HCEC 1CT (cell line): ENCODE results near the gene CCDC88B.
"Not testable (repeated sequence)": the region's sequence is repeated elsewhere in the genome, so short reads cannot be mapped to it uniquely, and the experiment has no call there.

ENCODE experiments used
- DNase-seq: peaks from one replicate; pipeline ENCODE4 v3.0.0-alpha.2; 2017

Gene CCDC88B

DNA sequence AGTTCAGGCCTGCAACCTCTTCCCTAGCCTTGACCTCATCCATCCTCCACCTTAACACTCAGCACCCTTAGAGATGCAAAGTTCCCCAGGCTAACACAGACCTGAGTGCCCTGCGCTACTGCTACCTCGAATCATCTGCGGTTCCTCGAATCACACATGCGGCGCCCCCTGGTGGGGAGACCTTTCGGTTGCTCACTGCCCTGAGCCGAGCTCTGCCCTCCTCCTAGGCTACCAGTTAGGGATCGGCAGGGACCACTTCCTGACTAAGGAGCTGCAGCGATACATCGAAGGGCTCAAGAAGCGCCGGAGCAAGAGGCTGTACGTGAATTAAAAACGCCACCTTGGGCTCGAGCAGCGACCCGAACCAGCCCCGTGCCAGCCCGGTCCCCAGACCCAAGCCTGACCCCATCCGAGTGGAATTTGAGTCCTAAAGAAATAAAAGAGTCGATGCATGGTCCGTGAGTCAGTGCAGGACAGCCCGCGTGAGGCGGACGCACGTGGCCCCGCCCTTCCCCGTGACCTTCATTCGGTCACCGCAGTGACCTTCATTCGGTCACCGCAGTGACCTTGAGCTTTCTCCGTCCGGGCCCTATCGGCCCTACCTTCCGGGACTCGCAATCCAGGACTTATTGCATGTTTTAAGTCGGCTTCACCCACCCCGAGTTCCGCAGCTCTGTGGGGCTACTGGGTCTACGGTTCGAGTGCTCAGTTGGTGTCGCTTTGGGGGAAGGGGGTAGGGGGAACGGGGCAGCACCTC lies 35.5 kb upstream of the CCDC88B start:
- peak; percentile 89 for DNase-seq

DNA sequence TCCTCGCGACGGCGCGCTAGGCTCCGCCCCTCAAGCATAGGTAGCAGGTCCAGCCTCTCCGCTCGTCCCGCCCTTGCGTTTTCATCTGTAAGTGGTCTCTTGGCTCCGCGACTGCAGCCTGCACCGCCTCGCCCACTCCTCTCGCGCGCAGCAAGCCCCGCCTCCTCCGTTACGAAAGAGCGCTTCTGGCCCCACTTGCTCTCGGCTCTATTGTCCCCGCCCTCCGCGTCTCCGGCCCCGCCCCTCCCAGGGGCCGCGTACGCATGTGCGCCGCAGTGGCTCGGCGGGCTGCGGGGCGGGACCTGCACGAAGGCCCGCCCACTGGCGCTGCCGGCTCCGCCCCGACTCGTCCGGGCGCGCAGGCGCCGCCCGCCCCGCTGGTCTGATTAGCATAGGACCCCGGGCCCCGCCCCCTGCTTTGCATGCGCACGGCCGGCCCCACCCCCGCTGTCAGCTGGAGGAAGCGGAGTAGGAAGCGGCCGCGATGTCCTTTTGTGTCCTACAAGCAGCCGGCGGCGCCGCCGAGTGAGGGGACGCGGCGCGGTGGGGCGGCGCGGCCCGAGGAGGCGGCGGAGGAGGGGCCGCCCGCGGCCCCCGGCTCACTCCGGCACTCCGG lies 34.8 kb upstream of the CCDC88B start, which contains the start of gene ESRRA:
TSS of gene ESRRA (plus strand) at position 450 of the 616 bp plus-strand sequence. CDS start 1,656 bp downstream, outside the sequence.
- peak; percentile 97 for DNase-seq

DNA sequence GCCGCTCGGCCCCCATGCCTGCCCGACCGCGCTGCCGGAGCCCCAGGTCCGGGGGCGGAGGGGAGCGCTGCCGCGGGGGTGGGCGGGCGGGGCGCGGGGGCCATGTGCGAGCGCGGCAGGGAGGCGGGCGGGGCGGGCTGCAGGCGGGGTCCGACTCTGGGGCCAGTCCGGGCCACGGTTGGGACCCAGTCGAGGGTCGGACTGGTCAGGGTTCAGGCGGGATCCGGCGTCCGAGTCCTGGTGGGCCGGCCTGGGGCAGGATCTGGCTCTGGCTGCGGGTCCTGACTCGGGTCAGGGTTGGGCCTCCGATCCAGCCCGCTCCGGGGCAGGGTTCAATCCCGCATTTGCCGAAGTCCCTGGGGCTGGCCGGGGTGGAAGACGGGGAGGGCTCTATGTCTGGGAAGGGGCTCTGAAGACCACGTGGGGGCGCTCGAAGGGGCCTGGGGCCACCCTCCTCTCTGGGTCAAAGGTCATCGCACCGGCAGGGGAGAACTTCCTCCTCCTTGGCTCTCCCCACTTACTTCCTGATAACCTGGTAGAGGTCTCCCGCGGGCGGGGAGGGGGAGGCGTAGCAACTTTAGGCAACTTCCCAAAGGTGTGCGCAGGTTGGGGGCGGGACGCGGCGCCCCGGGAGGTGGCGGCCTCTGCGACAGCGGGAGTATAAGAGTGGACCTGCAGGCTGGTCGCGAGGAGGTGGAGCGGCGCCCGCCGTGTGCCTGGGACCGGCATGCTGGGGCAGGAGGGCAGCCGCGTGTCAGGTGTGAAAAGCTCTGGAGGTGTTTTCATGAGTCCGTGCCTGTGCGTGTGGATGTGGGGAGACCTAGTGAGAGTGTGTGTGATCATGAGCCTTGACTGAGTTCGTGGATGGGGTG lies 34.1 kb upstream of the CCDC88B start:
- peak; percentile 46 for DNase-seq

DNA sequence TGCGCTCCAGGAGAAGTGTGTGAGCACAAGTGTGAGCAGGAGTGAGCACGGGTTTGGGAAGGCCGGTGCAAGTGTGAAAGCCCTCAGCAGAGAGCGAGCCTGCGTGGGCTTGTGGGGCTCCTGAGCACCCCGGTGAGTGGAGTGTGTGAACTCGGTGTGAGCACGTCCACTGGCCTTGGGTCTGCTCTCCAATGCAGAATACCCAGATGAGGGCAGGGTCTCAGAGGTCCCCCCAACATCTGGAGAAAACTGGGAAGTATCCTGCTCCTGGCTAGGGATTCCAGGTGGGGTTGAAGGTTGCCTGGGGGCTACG lies 33.5 kb upstream of the CCDC88B start:
- DNase-seq = no peak

DNA sequence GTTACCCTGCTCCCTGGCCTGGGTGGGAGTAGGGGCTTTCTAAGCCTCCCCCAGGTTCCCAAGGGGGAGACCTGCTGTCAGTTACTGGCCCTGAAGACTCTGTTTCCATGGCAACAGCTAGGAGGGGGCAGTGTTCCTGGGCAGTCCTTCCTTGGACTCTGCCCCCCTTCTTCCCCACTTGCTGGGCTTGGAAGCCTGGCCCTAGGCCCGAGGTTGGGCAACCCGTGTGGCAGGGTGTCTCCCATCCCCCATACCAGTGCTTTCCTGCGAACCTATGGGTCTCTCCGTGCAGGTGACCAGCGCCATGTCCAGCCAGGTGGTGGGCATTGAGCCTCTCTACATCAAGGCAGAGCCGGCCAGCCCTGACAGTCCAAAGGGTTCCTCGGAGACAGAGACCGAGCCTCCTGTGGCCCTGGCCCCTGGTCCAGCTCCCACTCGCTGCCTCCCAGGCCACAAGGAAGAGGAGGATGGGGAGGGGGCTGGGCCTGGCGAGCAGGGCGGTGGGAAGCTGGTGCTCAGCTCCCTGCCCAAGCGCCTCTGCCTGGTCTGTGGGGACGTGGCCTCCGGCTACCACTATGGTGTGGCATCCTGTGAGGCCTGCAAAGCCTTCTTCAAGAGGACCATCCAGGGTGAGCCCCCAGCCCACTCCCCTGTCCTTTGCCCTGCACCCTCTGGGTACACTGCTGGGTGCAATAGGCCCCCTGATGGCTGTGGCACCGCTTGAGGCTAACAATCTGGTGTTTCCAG lies 33.0 kb upstream of the CCDC88B start:
- DNase-seq = no peak

DNA sequence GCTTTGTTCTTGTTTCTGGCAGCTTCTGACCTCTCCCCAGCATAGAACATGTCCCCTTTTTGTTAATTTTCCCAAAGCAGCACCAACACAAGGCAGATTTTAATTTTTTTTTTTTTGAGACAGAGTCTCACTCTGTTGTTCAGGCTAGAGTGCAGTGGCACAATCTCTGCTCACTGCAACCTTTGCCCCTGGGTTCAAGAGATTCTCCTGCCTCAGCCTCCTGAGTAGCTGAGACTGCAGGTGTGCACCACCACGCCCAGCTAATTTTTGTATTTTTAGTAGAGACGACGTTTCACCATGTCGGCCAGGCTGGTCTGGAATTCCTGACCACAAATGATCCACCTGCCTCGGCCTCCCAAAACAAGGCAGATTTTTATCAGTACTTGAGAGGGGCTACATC lies 32.2 kb upstream of the CCDC88B start:
- DNase-seq = not testable (repeated sequence)

DNA sequence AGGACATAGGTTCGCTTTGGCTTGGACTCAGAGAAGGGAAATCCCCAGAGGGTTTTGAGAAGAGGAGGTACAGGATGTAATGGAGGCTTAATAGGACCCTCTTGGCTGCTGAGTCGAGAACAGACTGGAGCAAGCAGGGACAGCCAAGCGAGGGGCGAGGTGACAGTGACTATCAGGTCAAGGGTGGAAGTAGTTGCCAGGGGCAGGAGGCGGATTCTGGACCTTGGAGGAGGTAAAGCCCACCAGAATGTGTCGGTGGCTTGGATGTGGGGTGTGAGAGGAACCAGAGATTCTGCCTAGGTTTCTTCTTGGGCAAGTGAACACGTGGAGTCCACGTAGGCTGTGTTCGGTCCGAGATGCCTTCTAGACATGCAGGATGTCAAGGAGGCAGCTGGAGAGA lies 27.1 kb upstream of the CCDC88B start:
- no peak for DNase-seq

DNA sequence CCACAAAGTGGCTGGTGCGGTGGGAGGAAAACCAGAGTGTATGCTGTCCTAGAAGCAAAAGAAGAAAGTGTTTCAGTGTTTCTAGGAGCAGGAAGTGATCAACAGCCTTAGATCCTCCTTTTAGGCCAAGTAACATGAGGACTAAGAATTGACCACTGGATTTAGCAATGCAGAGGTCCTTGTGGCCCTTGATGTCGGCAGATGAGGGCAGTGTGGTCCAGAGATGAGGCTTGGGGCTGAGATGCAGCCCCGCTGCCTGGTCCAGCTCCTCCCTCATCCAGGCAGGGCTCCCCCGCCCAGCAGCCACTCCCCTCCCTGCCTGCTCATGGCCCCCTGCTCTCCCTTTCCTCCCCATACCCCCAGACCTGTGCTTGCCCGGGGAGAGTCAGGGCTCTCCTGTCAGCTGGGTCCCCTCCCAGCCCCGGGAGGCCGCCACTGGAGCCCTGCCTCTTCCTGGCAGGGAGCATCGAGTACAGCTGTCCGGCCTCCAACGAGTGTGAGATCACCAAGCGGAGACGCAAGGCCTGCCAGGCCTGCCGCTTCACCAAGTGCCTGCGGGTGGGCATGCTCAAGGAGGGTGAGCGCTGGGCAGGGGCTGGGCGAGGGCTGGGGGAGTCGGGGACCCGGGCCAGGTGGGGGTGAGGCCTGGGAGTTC lies 26.4 kb upstream of the CCDC88B start:
- DNase-seq = no peak

DNA sequence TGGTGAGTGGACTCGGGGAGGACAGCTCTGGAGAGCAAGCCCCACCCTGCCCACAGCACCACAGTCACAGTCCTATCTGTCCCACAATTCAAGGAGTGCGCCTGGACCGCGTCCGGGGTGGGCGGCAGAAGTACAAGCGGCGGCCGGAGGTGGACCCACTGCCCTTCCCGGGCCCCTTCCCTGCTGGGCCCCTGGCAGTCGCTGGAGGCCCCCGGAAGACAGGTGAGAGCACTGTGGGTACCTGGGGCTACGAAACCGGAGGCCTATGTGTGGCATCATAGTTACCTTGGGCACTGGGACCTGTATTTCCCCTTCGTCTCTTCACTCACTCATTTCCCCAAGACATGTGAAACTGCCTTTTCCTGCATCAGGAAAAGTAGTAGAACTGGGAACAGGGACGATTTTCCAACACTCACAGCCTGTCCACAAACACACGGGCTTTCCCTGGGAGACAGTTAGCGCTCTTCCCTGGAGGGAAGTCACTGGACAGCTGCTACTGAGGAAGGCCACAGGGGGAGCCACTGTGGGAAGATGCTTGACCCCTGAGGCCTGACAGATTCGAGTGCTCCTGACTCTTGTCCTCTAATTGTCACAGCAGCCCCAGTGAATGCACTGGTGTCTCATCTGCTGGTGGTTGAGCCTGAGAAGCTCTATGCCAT lies 25.7 kb upstream of the CCDC88B start:
- DNase-seq = no peak

DNA sequence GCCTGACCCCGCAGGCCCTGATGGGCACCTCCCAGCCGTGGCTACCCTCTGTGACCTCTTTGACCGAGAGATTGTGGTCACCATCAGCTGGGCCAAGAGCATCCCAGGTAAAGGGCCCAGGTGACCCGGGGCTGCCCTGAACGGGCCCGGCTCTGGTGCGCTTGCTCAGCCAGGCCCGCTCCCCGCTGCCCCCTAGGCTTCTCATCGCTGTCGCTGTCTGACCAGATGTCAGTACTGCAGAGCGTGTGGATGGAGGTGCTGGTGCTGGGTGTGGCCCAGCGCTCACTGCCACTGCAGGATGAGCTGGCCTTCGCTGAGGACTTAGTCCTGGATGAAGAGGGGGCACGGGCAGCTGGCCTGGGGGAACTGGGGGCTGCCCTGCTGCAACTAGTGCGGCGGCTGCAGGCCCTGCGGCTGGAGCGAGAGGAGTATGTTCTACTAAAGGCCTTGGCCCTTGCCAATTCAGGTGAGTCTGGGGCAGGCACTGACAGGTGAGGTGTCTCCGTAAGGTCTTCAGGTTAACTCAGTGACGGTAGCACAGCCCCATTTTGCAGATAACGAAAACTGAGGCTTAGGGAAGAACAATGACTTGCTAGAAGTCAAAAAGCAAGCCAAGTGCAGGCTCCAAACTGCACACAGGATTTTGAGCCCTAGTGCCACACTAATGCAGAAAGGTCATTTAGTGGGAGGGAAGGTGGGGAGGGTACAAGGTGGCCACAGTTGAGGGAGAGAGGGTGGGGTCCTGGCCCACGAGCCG lies 25.0 kb upstream of the CCDC88B start:
- no peak for DNase-seq

DNA sequence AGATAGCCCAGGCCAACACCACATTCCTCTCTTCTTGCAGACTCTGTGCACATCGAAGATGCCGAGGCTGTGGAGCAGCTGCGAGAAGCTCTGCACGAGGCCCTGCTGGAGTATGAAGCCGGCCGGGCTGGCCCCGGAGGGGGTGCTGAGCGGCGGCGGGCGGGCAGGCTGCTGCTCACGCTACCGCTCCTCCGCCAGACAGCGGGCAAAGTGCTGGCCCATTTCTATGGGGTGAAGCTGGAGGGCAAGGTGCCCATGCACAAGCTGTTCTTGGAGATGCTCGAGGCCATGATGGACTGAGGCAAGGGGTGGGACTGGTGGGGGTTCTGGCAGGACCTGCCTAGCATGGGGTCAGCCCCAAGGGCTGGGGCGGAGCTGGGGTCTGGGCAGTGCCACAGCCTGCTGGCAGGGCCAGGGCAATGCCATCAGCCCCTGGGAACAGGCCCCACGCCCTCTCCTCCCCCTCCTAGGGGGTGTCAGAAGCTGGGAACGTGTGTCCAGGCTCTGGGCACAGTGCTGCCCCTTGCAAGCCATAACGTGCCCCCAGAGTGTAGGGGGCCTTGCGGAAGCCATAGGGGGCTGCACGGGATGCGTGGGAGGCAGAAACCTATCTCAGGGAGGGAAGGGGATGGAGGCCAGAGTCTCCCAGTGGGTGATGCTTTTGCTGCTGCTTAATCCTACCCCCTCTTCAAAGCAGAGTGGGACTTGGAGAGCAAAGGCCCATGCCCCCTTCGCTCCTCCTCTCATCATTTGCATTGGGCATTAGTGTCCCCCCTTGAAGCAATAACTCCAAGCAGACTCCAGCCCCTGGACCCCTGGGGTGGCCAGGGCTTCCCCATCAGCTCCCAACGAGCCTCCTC lies 24.1 kb upstream of the CCDC88B start:
- DNase-seq = not testable (repeated sequence)

DNA sequence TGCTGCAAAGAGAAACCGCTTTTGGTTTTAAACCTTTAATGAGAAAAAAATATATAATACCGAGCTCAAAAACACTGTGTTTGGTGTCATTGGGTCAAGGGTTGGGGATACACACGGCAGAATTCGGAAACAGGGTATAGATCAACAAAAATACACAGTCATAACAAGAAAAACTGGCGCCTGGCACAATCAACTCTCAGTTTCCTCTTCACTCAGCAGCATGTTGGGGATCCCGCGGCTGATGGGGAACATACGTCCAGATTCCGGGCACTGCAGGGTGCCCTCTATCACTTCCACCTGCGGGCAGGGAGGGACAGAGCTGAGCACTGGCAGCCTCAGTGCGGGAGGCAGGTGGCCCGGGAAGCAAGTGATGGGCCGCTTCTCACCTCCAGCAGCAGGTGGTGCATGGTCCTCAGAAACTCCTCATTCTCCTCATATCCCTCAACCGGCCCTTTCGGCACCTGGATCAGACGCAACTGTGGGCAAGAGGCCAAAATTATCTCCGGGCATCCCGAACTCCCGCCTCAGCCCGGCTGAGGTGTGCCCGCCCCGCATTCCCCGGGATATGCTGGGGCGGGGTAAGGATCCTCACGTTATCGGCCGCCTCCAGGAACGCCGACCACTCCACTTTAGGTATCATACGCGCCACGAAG lies 23.2 kb upstream of the CCDC88B start:
- peak; percentile 12 for DNase-seq

DNA sequence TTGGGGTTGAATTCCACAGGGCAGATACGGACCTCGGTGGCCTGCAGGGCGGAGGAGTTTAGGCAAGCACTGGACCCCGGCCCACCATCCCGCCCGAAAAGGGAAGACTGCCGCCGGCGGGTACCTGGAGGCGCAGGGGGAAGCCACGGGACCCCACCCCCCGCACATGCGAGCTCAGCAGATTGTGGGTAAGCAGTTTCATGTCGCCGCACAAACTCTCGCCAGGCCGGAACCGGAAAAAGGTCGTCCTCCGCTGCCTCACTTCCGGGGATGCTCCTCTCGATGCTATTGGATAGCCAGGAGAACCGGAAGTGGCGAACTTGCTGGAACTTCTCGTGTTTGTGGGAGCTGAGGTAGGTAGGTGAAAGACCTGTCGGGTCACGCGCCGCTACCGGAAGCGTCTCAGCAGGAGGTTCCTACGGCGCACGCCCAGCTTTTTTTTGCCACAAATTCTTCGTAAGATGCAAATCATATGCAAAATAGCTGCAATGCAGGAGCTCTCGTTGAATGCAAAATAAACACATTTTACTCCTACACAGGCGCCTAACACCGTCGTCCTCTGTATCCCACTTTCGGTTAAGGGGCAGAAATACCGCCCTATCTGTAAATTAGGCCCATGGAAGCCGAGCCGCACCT lies 22.6 kb upstream of the CCDC88B start, which contains the start of gene TRMT112:
TSS of gene TRMT112 (minus strand) at position 235 of the 636 bp plus-strand sequence. CDS start at position 202, 33 bp downstream.
- DNase-seq = peak; percentile 96

DNA sequence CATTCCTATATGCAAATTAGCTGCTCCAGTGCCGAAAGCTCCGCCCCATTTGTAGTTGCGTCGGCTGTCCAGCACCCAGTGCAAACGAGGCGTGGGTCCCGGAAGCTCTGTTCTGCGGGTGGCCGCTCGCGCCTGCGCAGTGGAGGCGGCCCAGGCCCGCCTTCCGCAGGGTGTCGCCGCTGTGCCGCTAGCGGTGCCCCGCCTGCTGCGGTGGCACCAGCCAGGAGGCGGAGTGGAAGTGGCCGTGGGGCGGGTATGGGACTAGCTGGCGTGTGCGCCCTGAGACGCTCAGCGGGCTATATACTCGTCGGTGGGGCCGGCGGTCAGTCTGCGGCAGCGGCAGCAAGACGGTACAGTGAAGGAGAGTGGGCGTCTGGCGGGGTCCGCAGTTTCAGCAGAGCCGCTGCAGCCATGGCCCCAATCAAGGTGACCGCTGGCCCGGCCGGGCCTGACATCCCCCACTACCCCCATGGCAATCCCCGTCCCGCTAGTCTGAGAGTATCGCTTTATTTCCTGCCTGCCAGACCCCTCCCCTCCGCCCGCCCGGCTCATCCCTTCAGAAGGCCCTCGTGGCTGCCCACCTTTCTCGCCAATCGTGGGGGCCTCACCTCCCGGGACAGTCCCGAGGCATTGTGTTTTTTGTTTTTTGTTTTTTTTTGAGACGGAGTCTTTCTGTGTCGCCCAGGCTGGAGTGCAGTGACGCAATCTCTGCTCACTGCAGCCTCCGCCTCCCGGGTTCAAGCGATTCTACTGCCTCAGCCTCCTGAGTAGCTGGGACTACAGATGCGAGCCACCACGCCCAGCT lies 21.8 kb upstream of the CCDC88B start, which contains the start of gene PRDX5:
TSS of gene PRDX5 (plus strand) at position 161 of the 805 bp plus-strand sequence. CDS start at position 256, 95 bp downstream.
- peak; percentile 95 for DNase-seq

DNA sequence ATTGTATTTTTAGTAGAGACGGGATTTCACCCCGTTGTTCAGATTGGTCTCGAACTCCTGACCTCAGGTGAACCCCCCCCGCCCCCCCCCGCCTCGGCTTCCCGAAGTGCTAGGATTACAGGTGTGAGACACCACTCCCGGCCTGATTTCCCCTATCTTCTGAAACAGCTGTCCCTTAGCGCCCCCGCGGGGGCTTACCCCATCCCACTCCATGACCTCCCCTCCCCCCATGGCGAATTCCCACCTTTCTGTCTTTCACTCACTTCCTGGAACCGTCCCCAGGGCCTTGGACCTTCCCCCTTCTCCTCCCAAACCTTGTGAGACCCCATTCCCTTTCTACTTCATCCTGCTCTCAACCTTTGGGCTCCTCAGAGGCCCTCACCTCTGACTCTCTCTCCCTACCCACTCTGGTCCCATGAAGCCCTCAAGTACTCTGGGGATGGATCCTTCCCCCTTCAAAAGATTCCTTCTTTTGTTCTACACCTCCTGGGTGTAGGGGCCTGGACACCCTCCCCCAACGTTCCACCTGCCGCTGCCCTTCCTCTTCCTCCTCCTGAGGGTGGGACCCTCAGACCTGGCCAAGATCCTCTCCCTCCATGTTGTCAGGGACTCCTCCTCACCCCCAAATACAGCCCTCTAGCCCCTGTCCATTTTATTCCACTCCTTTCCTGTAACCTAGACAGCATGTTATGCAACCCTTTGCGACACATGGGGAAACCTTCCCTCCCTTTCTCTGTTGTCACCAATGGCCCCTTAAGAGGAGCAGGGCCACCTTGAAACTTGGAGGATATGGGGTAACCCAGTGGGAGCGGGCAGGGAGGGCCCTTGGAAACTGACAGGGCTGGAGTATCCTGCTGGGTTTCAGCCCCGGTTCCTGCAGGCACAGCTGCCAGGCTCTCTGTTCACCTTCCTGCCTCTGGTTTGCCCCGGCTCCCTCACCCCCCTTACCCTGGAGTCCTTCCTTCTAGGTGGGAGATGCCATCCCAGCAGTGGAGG lies 20.9 kb upstream of the CCDC88B start:
- no peak for DNase-seq

DNA sequence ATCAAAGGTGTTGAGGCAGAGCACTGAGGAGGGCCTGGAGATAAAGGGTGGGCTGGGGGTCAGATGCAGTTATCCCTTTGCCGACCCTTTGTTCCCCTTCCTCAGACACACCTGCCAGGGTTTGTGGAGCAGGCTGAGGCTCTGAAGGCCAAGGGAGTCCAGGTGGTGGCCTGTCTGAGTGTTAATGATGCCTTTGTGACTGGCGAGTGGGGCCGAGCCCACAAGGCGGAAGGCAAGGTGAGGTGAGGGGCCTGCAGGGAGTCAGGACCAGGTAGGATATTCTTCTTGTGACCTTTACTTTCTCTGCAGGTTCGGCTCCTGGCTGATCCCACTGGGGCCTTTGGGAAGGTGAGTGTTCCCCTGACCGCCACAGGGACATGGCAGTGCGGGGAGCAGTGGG lies 19.4 kb upstream of the CCDC88B start:
- no peak for DNase-seq
